Dermis microvascular lymphatic vessel endothelial cell (primary cell): ENCODE measurements around the gene CALHM3. TPM values are rescaled to one million over a fixed set of nuclear protein-coding genes. Genes with fewer than 3 reads are reported as not detected.

ENCODE experiments used
- DNase-seq, 2 donors: peaks; one replicate each; pipeline versions ENCODE4 v3.0.0 to v3.0.0-alpha.2; 2010; ENCODE audit warnings: low read depth in 2 of 2
- total RNA-seq: library from RNA; depleted of rRNA; stranded (reverse); fragments of >200 nt; gene quantifications from 2 replicates; pipeline ENCODE4 v1.2.1, GENCODE V29; 2014

CALHM3 gene
- total RNA-seq, 1 donor from 2014 or later = not detected

GRCh38 chr10:103475437-103475836 is 3.6 kb downstream of the CALHM3 start:
- no peak for DNase-seq

GRCh38 chr10:103474077-103474476 is 5.0 kb downstream of the CALHM3 start:
- DNase-seq = no peak

GRCh38 chr10:103473261-103473671 is 5.8 kb downstream of the CALHM3 start:
- peak in 1 of 2 donors; percentile 12 for DNase-seq

- no peak for DNase-seq
Observed at GRCh38 chr10:103472005-103472404, 7.0 kb downstream of the CALHM3 start.

DNA sequence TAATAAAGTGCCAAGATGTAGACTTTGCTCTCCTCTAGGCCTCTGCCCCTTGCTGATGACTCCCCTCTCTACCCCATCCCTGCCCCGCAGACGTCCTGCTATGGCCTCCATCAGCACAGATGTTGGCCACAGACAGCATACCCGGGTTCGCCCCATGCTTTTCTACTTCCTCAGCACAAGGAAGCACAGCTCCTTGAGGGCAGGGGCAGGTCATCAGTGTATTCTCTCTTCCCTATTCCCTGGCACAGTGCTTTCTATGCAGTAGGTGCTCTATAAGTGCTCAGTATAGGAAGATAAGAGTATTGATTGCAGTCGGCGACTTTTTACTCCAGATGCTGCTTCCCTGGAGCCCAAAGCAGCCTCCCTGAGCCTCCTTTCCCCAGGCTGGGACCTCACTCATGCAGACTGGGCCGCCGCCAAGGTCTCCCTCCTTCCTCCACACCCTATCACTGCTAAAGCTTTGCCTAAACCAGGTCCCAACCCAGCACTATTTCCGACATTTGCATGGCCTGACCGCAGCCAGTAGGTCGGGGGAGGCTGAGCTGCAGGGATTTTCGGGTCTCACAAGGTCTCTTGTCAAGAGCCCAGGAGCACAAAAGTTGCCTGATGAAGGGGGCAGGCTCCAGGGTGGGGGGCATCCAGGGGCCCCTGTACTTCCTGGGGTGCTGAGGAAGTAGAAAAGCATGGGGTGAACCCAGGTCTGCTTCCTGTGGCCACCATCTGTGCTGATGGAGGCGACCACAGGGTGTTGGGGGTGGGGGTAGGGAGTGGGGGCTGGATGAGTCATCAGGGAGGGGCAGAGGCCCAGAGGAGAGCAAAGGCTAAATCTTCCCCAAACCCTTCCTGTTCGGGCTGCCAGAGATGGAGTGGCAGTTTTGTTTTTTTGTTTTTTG is 8.0 kb downstream of the CALHM3 start:
- no peak for DNase-seq

GRCh38 chr10:103469201-103469600 is 9.8 kb downstream of the CALHM3 start:
- DNase-seq = no peak

DNA sequence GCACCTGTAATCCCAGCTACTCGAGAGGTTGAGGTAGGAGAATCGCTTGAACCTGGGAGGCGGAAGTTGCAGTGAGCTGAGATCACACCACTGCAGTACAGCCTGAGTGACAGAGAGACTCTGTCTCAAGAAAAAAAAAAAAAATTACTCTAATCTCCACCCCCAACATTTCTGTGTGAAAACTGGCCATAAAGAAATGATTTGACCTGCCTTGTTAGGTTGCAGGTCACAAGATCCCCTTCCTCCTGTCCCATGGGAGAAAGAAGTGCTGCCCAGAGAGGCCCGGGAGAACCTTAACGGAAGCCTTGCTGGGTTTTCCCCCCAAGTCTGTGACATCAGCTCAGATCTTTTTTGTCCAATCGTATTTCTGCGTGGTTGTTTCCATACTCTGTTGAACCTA is 11.6 kb downstream of the CALHM3 start:
- DNase-seq = no peak

- DNase-seq = no peak
Observed at GRCh38 chr10:103466734-103467133, 12.3 kb downstream of the CALHM3 start.

DNA sequence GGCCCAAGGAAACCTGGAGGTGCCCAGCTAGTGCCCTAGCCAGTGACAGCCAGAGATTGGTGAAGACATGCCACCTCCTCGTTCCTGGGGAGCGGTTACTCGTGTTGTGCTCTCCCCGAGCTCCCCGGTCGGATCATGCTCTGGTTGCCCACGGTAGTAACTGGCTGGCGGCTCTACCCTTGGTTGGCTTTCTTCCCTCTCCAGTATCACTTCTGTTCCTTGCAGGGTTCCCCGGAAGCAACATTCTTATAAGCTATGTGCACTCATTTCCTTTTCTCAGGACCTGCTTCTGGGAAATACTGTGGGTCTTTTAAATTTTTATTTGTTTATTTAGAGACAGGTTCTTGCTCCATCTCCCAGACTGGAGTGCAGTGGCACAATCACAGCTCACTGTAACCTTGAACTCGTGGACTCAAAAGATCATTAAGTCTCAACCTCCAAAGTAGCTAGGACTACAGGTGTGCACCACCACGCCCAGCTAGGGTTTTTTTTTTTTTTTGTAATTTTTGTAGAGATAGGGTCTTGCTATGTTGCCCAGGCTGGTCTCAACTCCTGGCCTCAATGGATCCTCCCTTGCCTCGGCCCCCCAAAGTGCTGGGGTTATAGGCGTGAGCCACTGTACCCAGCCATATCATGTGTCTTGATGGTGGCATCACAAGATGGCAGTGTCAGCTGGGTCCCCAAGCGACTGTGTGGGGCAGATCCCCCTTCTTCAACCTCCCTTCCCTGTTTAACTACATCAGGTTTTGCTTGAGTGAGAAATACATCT is 13.4 kb downstream of the CALHM3 start:
- DNase-seq = no peak

- DNase-seq = no peak
Observed at GRCh38 chr10:103463499-103463898, 15.5 kb downstream of the CALHM3 start.

DNA sequence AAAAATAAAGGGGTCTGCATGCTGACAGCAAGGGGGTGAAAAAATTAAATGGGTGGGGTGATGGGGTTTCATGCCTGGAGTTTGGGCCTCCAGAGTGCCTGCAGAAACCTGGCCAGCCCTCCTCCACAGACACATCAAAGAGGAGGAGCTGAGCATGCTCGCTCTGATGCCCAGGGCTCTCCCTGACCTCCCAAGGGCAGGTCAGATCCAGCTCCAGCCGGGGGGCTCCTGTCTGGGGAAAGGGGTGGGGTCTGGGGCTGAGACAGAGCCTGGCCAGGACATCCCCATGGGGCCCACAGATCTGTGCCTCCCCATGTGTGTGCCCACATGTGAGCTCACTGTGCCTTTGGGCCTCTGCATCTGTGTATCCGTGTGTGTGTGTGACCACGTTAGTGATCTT is 19.4 kb downstream of the CALHM3 start:
- DNase-seq = no peak

DNA sequence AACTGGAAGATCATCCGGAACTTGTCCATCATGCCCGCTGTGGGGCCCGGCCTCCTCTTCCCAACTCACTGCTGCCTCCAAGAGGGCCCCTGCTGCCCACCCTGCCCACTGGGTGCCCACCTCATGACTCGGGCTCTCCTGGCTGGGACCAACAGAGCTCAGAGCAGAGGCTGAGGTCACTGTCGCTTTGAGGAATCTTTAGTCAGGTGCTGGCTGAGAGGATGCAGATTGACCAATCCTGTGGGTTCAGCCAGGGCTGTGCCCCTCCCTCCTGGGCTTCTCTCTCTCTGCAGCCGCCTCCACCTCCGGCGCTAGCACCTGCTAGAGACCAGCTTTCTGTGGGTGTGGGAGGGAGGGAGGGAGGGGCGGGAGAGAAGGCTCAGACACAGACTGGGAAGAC is 20.3 kb downstream of the CALHM3 start, which contains the start of gene CALHM1:
CALHM1 (minus strand) TSS at position 181 of the 400 bp plus-strand sequence; CDS start at position 32, 149 bp downstream.
- DNase-seq = no peak

DNA sequence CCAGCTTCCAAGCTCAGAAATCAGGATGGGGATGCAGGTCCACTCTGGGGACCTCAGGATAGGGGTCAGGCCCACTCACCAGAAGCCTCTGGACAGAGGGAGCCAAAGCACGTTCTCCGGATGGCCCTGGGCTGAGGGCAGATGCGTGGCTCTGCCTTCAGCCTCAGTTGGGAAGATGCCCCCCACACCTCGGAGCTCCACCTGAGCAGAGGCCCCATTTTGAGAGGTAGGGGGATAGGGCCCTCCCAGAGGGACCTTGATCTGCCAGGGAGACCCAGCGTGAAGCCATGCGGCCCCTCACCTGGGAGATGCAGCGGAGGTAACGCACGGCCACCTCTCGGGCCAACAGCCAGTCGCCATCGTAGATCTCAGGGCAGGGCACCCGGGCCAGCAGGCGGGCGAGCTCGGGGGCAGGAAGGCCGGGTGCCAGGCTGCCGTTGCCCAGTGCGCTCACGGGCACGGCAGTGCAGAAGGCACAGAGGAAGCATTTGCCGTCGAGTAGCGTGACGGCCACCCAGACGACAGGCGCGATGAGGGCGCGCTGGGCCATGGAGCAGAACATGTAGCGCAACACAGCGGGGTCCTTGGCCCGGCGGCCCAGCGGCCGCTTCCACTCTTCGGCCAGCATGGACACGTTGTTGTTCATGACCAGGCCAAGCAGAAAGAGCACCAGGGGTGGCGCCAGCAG is 21.0 kb downstream of the CALHM3 start:
- DNase-seq = no peak

- no peak for DNase-seq
Observed at GRCh38 chr10:103457176-103457712, 21.8 kb downstream of the CALHM3 start.

GRCh38 chr10:103456074-103456660 is 22.9 kb downstream of the CALHM3 start:
- DNase-seq = no peak

GRCh38 chr10:103455235-103455634 is 23.8 kb downstream of the CALHM3 start:
- DNase-seq = no peak

GRCh38 chr10:103454026-103454425 is 25.0 kb downstream of the CALHM3 start:
- no peak for DNase-seq

DNA sequence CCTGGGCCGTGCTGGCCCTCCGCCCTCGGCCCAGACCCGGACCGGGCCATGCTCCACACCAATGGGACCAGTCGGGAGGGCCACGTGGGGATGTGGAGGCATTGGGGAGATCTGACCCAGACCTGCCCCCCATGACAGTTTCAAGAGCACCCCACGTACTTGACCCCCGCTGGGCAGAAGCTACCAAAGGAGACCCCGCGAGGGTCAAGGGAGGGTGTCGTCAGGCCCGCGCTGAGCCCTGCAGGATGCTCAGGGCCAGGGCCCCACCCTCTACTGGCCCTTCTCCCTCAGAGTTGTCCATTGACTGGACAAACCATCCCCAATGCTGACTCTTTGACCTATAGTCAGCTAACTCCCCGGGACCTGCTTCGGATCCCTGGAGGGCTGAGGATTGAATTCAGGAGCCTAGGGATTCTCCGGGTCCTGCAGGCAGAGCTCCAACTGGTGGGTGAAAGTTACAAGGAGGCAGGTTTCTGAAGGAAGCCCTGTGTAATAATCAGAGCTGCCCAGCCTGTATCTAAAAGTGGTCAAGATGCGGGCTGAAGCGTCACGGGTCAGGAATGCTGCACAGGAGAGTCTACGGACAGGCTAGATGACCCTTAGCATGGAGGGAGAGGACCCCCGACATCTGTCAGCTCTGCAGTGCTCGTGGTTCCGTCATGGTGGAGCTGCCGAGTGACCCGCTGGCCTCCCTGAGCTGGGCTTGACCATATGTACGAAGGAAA is 26.4 kb downstream of the CALHM3 start:
- DNase-seq = no peak

DNA sequence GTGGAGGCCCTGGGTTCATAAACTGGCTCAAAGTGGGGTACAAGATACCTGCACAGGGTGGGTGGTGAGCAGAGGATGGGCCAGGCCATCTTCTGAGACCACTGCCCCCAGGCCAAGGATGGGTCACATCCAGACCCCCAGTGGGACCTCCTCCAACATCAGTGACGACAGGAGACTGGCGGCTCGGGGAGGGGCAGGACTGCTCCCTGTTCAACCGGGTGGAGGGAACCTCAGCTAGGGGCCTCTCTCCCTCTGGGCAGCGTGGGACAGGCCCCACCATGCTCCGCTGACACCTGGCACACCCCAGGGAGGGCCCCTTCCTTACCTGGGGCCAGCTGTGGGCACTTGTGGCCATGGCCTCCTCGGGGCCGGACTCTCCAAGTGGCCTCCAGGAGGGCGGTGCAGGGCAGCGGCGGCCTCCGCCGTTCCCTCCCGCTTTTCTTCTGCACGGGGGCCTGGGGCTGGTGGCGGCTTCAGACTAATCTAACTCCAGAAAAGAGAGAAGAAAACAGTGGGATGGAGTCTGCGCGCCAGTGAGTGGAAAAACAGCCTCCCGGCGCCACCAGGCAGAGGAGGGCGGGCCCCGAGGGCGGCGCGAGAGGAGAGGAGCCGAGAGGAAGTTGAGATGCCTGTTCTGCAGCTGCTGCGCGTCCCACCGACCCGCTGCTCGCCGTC is 27.1 kb downstream of the CALHM3 start, which contains the start of gene CALHM2:
CALHM2 (minus strand) TSS at position 540 of the 675 bp plus-strand sequence. CDS start 2,429 bp downstream, outside the sequence.
- DNase-seq = peak in 1 of 2 donors; percentile 52
